ENCODE measurements around the gene BROX. TPM values are rescaled to one million over a fixed set of nuclear protein-coding genes. Genes with fewer than 3 reads are reported as not detected.

Gene BROX
- polyA plus RNA-seq, 4 donors = 36.9 to 50.4 (median 41.5) TPM

GRCh38 chr1:222769971-222770620 is 57.7 kb downstream of the BROX start:
- no peak for DNase-seq (ENCODE audit: low read depth in 4 of 4, low spot score in 2 of 4)

GRCh38 chr1:222772996-222773379 is 60.6 kb downstream of the BROX start:
- DNase-seq (ENCODE audit: low read depth in 4 of 4, low spot score in 2 of 4) = no peak

GRCh38 chr1:222777463-222777862 is 65.1 kb downstream of the BROX start:
- no peak for DNase-seq (ENCODE audit: low read depth in 4 of 4, low spot score in 2 of 4)

GRCh38 chr1:222777977-222778376 is 65.6 kb downstream of the BROX start:
- no peak for DNase-seq (ENCODE audit: low read depth in 4 of 4, low spot score in 2 of 4)

- no peak for DNase-seq (ENCODE audit: low read depth in 4 of 4, low spot score in 2 of 4)
Observed at GRCh38 chr1:222781251-222781650, 68.9 kb downstream of the BROX start.

GRCh38 chr1:222783051-222783450 is 70.7 kb downstream of the BROX start:
- no peak for DNase-seq (ENCODE audit: low read depth in 4 of 4, low spot score in 2 of 4)

- DNase-seq (ENCODE audit: low read depth in 4 of 4, low spot score in 2 of 4) = no peak
Observed at GRCh38 chr1:222784371-222784770, 72.0 kb downstream of the BROX start.

Other genes starting within 250 kb of the BROX start
- 1 to 10 TPM in 2 of 4 donors, under 1 TPM in 2; 0.48 to 1.8 (median 1.1) TPM for gene HHIPL2, start 164.5 kb upstream of the BROX start, polyA plus RNA-seq (ENCODE audit: insufficient read length in 4 of 4)
- 10 to 100 TPM; 14.7 to 18.8 (median 15.8) TPM for gene TAF1A, start 122.6 kb upstream of the BROX start, polyA plus RNA-seq (ENCODE audit: insufficient read length in 4 of 4)
- 100 to 1,000 TPM in 1 of 4 donors, 10 to 100 TPM in 3; 54.0 to 102 (median 72.9) TPM for gene MIA3, start 94.5 kb upstream of the BROX start, polyA plus RNA-seq (ENCODE audit: insufficient read length in 4 of 4)
- gene AIDA, start 73 bp upstream of the BROX start, polyA plus RNA-seq (ENCODE audit: insufficient read length in 4 of 4) = 10 to 100 TPM; 60.3 to 77.3 (median 67.6) TPM
- gene FAM177B, start 24.6 kb downstream of the BROX start, polyA plus RNA-seq (ENCODE audit: insufficient read length in 4 of 4) = under 1 TPM in 3 of 4 donors, not detected in 1; 0.13 to 0.35 (median 0.22) TPM
- gene DISP1, start 102.5 kb downstream of the BROX start, polyA plus RNA-seq (ENCODE audit: insufficient read length in 4 of 4) = 10 to 100 TPM; 12.1 to 15.2 (median 14.1) TPM

Measured in left renal cortex interstitium (tissue), 4 donors.